GM20431 (cell line): ENCODE data around the gene OSBPL1A.
"Not testable (repeated sequence)": the region's sequence is repeated elsewhere in the genome, so short reads cannot be mapped to it uniquely, and the experiment has no call there.

Source experiments
- in situ Hi-C: fragments of 300-500 bp; cut with MseI, MboI; formaldehyde crosslinking; loops from one replicate; pipeline ENCODE4 v1.15.0; 2020; ENCODE audit warnings: low sequenced_read_pairs; ENCODE audit not compliant: unreplicated experiment

OSBPL1A gene

DNA sequence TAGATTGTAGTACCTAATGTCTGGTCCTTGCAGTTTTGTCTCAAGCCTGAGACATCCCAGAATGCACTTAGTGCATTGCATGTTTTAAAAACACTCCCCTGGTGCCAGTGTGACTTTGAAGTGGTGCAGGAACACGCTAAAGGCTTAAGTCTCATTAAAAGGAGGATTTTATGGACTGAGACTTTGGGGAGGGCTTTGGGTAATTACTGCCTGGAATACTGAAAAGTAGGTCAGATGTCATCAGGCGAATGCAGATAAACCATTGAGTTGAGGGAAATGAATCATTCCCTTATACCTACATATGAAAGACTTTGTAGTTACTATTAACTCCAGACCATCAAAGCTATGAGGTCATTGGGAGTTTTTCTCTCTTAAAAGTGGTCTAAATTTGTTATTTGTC, 3.0 kb upstream of the OSBPL1A start:
- in situ Hi-C loops, result no loop called here

DNA sequence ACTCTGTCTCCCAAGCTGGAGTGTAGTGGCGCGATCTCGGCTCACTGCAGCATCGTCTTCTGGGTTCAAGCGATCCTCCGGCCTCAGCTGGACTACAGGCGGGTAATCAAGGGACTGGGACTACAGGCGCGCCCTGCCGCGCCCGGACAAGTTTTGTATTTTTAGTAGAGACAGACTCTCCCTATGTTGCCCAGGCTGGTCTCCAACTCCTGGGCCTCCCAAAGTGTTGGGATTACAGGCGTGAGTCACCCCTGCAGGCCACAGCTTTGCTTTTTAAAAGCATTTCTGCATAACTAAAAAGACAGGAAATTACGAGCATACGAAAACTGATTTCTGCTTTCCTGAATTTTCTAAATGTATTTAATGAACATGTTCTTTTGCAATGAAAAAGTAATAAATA, 916 bp upstream of the OSBPL1A start:
- in situ Hi-C loops, result no loop called here

DNA sequence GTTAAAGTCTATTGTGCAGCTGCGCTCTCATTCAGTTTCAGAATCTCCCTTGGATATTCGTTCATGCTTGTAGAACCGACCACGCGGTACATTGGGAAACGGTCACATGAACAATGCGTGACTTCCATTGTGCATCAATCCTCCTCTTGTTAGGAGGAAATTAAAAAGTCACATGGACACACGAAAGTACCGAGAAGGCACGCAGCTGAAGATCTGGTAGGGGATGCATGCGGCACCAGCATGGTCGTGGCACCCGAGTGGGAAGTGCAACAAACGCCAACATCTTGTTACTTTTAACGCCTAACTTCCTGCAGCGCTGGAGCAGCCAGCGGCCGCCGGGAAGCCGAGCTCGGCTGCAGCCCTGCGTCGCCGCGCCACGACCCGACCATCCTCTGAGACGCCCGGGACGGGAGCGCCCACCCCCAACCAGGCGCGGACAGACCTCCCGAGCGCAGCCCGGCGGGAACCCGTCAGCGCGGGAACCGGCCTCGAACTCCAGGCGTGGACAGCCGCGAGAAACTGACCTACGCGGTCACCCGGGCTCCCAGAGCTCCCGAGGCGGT, 412 bp downstream of the OSBPL1A start:
- in situ Hi-C loops, result no loop called here

DNA sequence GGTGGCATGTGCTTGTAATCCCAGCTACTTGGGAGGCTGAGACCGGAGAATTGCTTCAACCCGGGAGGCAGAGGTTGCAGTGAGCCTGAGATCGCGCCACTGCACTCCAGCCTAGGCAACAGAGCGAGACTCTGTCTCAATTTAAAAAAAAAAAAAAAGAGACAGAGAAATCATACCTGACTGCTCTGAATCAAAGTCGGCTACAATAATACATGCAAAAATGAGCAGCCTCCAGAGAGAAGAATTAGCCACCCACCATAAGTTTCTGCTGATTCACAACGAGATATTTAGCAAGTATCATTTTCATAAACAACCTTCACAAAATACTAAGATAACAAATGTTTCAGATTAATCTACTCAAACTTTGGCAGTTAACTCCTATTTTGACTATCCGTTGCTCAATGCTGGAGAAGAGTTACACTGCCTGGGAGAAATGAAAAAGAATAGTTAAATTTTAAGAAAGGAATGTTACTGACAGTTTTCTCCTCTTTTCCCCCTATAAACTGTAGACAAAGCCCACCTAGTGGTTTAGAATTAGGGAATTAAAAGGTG, 1.5 kb downstream of the OSBPL1A start:
- in situ Hi-C loops, result no loop called here

DNA sequence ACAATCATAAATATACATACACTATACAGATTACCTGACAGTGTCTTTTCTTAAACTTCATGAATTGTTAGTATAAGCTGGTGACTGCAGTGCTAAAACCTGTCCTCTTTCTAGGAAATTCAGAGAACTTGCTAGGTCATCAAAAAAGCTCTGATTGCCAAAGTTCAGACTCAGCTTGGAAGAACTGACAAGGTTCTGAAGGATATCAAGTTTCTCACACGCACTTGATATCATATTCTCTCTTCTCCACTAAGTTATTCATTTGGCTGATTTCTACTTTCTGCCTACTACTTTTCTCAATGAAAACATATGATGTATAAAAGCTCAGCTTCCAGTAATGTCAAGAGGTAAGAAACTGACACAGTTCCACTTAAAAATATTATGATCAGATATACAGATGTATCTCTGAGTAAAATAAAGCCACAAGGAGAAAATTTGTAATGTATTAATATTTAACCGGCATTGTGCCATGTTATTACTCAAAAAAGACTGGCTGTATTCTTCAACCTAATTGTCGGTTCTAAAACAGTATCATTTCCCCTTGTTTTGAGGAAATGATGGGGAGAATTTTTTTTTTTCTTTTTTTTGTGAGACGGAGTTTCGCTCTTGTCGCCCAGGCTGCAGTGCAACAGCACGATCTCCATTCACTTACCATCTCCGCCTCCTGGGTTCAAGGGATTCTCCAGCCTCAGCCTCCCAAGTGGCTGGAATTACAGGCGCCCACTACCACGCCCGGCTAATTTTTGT, 2.4 kb downstream of the OSBPL1A start:
- in situ Hi-C loops, result no loop called here

DNA sequence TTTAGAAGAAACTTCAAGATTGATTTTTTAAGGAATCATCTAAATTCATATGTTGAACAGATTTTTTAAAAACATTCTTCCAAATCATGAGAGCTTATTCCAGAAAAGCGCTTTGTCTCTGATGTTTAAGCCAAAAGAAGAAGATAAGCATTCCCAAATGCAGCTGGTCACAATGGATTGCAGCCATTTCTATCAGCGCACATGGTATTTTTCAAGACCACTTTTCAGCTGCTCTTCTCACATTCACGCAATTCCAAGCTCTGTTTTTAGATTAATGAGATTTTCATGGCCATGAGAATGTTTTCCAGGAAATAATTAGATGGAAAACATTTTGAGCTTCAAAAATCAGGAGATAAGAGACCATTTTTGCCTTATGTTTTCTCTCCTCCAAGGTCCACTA, 8.7 kb downstream of the OSBPL1A start:
- in situ Hi-C loops, result no loop called here

DNA sequence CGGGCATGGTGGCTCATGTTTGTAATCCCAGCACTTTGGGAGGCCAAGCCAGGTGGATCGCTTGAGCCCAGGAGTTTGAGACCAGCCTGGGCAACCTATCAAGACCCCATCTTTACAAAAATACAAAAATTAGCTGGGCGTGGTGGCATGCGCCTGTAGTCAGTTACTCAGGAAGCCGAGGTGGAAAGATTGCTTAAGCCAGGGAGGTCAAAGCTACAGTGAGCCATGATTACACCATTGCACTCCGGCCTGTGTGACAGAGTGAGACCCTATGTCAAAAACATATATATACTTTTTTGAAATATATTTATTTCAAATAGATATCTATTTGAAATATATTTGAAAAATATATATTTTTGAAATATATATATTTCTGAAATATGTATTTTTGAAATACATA, 10.9 kb downstream of the OSBPL1A start:
- in situ Hi-C loops, result no loop called here

DNA sequence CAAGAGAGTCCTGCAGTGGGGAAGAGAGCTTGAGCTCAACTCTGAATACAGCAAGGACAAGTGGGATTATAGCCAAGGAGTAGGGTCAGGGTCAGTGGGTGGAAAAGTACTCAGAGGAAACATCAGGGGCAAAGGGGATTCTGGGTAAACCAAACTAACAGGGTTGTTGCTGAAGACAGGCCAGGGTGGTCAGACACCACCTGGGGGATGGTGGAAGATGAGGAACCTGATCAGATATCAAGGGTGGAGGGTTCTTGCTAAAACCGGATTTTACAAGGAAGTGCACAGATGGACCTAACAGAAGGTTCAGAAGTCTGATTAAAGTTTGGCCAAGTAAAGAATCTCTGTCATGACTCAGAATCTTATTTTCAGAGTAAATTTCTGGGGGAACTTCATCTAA, 16.5 kb downstream of the OSBPL1A start:
- in situ Hi-C loops, result no loop called here

DNA sequence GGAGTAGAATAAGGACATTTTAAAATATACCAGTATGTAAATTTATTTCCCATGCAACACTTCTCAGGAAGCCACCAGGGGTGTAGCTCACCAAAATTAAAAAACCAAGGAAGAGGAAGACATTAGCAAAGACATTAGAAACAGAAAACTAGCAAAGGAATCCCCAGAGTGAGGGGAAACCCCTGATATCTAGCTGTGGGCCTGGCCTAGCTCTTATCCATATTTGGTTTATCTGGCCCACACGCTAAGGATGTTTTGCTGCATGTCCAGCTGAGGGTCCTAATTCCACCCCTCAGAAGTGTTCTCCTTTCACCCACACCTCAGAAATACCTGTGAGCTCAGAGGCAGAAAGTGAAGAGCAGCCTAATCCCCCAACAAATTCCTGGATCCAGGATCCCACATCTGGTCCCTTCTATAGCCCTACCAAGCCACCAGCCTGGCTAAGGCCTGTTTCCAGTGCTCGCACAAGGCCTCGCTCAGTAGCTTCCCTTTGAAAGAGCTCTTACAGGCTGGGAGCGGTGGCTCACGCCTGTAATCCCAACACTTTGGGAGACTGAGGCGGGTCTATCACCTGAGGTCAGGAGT, 17.4 kb downstream of the OSBPL1A start:
- in situ Hi-C loops, result no loop called here

DNA sequence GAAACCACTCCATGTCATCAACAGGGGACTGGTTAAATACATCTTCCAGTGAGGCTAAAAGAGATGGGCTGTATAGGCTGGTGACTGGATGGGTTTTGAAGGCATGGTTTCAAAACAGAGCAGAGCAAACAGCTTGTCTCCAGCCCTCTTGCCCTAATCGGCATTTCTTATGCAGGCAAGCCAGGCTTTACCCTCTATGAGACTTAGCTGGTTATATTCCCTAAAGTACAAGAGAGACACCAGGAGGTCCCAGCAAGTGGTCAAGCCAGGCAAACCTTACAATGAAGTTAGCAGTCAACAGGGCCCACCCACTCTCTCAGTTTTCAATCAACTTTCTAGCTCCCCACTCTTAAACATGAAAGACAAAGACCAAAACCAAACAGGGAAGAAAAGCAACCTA, 19.0 kb downstream of the OSBPL1A start:
- in situ Hi-C loops, result no loop called here

DNA sequence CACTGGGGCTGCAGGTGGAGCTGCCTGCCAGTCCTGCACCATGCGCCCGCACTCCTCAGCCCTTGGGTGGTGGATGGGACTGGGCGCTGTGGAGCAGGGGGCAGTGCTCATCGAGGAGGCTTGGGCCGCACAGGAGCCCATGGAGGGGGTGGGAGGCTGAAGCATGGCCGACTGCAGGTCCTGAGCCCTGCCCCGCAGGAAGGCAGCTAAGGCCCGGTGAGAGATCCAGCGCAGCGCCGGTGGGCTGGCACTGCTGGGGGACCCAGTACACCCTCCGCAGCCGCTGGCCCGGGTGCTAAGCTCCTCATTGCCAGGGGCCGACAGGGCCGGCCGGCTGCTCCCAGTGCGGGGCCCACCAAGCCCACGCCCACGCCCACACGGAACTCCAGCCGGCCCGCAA, 21.1 kb downstream of the OSBPL1A start:
- in situ Hi-C loops, result not testable (repeated sequence)

DNA sequence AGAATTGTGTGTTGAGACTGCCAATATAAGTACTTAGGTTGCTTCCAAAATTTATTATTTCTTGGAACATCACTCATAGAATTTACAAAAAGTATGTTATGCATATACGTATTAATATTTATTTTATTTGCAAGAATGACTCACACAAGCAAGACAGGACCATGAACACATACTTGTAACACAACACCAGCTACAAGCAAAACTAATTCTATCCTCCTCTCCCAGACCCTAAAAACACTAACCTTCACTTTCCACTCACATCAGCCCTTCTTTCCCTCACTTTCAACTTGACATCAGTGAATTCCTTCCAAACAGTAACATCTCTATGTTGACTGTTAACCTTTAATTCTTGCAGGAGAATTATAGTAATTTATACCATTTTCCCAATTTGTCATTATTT, 24.3 kb downstream of the OSBPL1A start:
- in situ Hi-C loops, result loop anchor here (25.0 kb wide), 1 partner anchor 114 kb away; no protein-coding TSS in a partner anchor

DNA sequence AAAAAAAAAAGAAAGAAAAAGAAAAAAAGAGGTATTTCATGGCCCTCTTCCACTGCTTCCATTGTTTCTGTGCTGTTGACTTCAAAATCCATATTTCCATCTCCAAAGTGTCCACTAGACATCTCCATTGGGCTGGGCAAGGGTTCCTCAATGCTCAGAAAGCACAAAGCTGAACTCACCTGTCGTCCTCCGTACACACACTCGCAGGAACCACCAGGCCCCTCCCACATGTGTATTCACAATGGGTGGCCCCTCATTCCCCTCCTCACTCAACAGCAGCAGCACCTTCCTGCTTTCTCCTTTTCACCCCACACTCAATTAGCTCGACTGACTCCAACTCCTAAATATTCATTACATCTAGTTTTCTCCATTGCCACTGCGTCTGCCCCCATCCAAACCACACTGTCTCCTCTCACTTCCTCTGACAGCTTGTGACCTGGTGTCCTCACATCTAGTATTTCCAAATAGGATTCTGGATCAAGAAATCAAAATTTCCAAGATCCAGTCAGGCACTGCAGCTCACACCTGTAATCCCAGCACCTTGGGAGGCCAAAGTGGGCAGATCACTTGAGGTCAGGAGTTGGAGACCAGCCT, 25.2 kb downstream of the OSBPL1A start:
- in situ Hi-C loops, result loop anchor here (25.0 kb wide), 1 partner anchor 115 kb away; no protein-coding TSS in a partner anchor

DNA sequence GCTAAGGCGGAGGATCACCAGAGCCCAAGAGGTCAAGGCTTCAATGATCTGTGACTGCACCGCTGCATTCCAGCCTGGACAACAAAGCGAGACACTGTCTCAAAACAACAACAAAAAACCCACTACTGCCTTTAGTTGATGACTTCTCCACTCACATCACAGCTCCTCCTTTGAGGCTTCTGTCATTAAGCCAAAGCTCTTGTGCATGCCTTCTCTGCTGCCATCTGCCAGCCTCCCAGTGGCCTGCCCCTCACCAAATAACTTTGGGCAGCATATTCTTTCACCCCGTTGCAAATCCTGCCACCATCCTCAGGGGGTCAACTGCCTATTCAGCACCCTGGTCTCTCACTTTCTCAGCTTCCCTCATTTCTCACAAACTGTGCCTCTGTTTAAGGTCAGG, 27.5 kb downstream of the OSBPL1A start:
- in situ Hi-C loops, result loop anchor here (25.0 kb wide), 1 partner anchor 117 kb away; no protein-coding TSS in a partner anchor

DNA sequence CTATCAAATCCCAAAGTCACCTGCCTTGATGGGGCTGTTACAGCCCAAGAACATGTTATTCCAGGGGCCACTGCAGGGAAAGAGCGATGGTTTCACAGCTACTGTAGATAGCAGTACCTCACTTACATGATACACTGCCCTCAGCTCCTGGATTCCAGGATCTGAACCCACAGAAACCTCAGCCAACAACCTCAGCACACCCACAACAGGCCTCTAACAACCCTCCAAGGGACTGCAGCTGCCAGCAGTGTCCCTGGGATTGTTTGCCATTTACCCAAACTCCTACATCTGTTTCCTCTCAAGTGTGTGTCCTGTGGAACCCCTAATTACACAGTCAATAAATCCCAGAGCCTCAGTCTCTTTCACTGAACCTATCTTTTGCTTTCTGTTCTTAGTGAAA, 28.2 kb downstream of the OSBPL1A start:
- in situ Hi-C loops, result loop anchor here (25.0 kb wide), 1 partner anchor 118 kb away; no protein-coding TSS in a partner anchor

DNA sequence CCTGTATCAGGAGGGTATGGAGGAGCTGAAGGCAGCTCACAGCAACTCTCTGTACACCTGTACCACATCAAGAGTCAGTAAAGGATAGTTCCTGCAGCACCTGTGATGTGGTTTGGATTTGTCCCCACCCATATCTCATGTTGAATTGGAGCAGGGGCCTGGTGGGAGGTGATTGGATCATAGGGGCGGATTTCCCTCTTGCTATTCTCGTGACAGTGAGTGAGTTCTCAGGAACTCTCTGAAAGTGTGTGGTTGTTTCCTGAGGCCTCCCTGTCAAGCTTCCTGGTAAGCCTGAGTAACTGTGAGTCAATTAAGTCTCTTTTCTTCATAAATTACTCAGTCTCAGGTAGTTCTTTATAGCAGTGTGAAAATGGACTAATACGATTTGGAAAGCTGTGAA, 28.9 kb downstream of the OSBPL1A start:
- in situ Hi-C loops, result loop anchor here (25.0 kb wide), 1 partner anchor 119 kb away; no protein-coding TSS in a partner anchor

DNA sequence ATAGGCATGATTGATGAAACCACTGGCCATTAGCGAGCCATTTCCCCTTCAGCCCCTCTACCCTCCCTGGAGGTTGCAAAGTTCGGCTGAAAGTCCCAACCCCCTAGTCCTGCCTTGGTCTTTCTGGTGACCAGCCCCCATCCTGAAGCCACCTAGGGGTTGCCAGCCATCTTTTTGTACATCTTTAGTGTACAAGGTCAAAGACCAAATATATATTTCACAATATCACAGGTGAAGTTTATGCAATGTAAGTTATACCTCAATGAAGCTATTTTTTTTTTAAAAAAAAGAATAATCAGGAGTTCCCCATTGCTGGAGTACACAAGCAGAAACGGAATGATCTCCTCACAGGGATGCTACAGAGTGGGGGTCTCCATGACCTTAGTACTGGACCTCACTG, 31.3 kb downstream of the OSBPL1A start:
- in situ Hi-C loops, result loop anchor here (25.0 kb wide), 1 partner anchor 121 kb away; no protein-coding TSS in a partner anchor

DNA sequence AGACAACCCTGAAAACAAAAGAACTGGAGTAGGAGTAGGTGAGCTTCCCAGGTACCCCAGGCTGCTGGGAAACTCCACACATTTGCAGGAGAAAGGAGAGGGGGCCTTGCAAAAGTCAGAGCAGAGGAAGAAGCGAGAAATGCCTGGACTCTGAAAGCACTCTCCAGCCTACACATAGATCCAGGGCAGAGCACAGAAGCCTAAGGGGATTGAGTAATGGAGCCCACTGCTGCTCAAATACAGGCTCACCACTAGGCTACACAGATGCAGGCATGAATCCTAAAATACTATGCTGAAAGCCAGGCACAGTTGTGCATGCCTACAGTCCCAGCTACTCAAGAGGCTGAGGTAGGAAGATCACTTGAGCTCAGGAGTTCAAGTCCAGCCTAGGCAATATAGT, 33.4 kb downstream of the OSBPL1A start:
- in situ Hi-C loops, result loop anchor here (25.0 kb wide), 1 partner anchor 123 kb away; no protein-coding TSS in a partner anchor

DNA sequence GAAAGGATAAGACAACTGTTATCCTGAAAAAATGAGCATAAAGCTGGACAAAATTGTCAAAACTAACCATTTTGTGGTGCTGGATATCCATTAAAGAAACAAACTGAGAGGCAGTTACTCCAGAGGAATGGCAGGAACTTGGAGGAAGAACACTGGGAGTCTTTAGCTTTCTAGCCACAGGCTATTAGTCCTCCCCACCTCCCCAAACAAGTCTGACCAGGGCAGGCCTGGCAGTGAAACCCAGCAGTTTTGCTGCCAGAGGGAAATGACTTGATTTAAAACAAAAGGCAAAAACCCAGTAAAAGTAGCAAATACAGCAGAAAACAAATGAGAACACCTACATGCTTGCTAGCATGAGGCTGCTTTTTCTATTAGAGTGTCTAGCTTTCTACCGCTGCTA, 34.9 kb downstream of the OSBPL1A start:
- in situ Hi-C loops, result loop anchor here (25.0 kb wide), 1 partner anchor 125 kb away; no protein-coding TSS in a partner anchor

DNA sequence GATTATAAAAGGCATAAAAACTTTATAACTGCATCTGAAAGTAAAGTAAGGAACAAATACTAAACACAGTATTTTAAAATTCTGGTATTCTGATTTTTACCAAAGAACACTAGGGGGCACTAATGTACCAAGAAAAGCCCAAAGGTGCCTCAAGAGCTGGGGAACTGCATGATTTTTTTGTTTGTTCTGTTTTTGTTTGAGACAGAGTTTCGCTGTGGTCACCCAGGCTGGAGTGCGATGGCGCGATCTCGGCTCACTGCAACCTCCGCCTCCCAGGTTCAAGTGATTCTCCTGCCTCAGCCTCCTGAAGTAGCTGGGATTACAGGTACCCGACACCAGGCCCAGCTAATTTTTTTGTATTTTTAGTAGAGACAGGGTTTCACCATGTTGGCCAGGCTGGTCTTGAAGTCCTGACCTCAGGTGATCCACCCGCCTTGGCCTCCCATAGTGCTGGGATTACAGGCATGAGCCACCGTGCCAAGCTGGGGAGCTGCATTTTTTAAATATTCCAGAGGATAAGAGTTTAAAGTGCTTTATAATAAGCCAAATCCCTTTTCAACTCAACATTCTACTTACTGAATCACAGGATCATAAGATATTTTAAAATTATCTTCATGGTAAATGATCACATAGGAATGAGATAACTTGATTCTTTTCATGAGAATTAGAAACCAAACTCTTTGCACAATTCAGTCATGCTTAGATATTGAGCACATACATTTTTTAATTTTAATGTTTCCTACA, 37.7 kb downstream of the OSBPL1A start:
- in situ Hi-C loops, result loop anchor here (25.0 kb wide), 1 partner anchor 127 kb away; no protein-coding TSS in a partner anchor
